Mesodermal cell (in vitro differentiated cells): ENCODE measurements around the gene KIF4A.
A peak's percentile ranks its signal among the peaks of the same experiment; 100 is the strongest.
"Not testable (repeated sequence)": the region's sequence is repeated elsewhere in the genome, so short reads cannot be mapped to it uniquely, and the experiment has no call there.

Experiments used
- H3K27ac ChIP-seq: 2 replicates; pipeline ENCODE4 v1.7.0; 2013; ENCODE audit warnings: mild to moderate bottlenecking, low read depth, low read length, moderate library complexity; ENCODE audit not compliant: severe bottlenecking
- H3K36me3 ChIP-seq: 2 replicates; pipeline ENCODE4 v1.7.1; 2013; ENCODE audit warnings: mild to moderate bottlenecking, low read length, moderate library complexity; ENCODE audit not compliant: control insufficient read depth, insufficient read depth
- H3K4me1 ChIP-seq: one replicate; pipeline ENCODE4 v1.7.1; 2013; ENCODE audit warnings: mild to moderate bottlenecking, low read length; ENCODE audit not compliant: insufficient read depth, control insufficient read depth, poor library complexity, severe bottlenecking
- H3K4me3 ChIP-seq: 2 replicates; pipeline ENCODE4 v1.7.0; 2013; ENCODE audit warnings: low read length, control low read depth, mild to moderate bottlenecking; ENCODE audit not compliant: insufficient read depth, poor library complexity, severe bottlenecking; ENCODE audit errors: extremely low read depth
- H3K9me3 ChIP-seq: 2 replicates; pipeline ENCODE4 v1.7.1; 2013; ENCODE audit warnings: mild to moderate bottlenecking, low read length, moderate library complexity; ENCODE audit not compliant: control insufficient read depth
- WGBS, 2 experiments: methylation state at CpG; one replicate each; pipeline ENCODE4 v1.1.5; 2013; ENCODE audit warnings: missing lambda C conversion rate in 2 of 2; ENCODE audit not compliant: insufficient coverage in 2 of 2; 5-methylcytosine and 5-hydroxymethylcytosine counted together

Gene KIF4A

GRCh38 chrX:70289168-70289792, 624 bp upstream of the KIF4A start:
- WGBS, 2 experiments: 83% methylated on average over 2 of the region's 11 CpGs; no CpG with 5 or more reads in 1 of the 2 experiments
- peak overlapping the region; percentile 47 for H3K4me3 ChIP-seq
- no peak overlapping the region for H3K27ac ChIP-seq
- H3K9me3 ChIP-seq: no peaks in the 10 kb centered on the region
- no peaks in the 10 kb centered on the region for H3K4me1 ChIP-seq
- peaks cover 23% of the 10 kb centered on the region for H3K36me3 ChIP-seq

- Histone ChIP-seq H3K4me1 (no peaks in the 10 kb centered on the region), H3K9me3 (no peaks in the 10 kb centered on the region), H3K4me3 (no peak overlapping the region), H3K36me3 (peaks cover 23% of the 10 kb centered on the region), H3K27ac (no peak overlapping the region)
- no CpG with 5 or more reads among the region's 1 CpG for WGBS, 2 experiments
Observed at GRCh38 chrX:70292788-70293187, 2.9 kb downstream of the KIF4A start.

- Histone ChIP-seq H3K4me3 (no peak overlapping the region), H3K36me3 (peaks cover 25% of the 10 kb centered on the region), H3K27ac (no peak overlapping the region), H3K9me3 (no peaks in the 10 kb centered on the region), H3K4me1 (no peaks in the 10 kb centered on the region)
- WGBS, 2 experiments: 100% methylated on average over 1 of the region's 5 CpGs
Observed at GRCh38 chrX:70293621-70294020, 3.7 kb downstream of the KIF4A start.

- Histone ChIP-seq H3K36me3 (peaks cover 51% of the 10 kb centered on the region), H3K27ac (peak overlapping the region; percentile 64), H3K4me3 (no peak overlapping the region), H3K4me1 (no peaks in the 10 kb centered on the region), H3K9me3 (no peaks in the 10 kb centered on the region)
- WGBS, 2 experiments: no CpG with 5 or more reads among the region's 3 CpGs
Observed at GRCh38 chrX:70301716-70302115, 11.8 kb downstream of the KIF4A start.

GRCh38 chrX:70313503-70313902, 23.6 kb downstream of the KIF4A start:
- Histone ChIP-seq H3K4me3 (no peak overlapping the region), H3K27ac (no peak overlapping the region), H3K9me3 (no peaks in the 10 kb centered on the region), H3K4me1 (no peaks in the 10 kb centered on the region), H3K36me3 (peaks cover 11% of the 10 kb centered on the region)
- no CpG with 5 or more reads among the region's 1 CpG for WGBS, 2 experiments

- no peak overlapping the region for H3K4me3 ChIP-seq
- no peaks in the 10 kb centered on the region for H3K36me3 ChIP-seq
- H3K27ac ChIP-seq: no peak overlapping the region
- no peaks in the 10 kb centered on the region for H3K4me1 ChIP-seq
- WGBS, 2 experiments: 62 to 98% methylated on average over 2 to 4 of the region's 4 CpGs
- no peaks in the 10 kb centered on the region for H3K9me3 ChIP-seq
Observed at GRCh38 chrX:70322784-70323183, 32.9 kb downstream of the KIF4A start.

GRCh38 chrX:70323628-70324027, 33.7 kb downstream of the KIF4A start:
- H3K4me3 ChIP-seq, H3K36me3 ChIP-seq, H3K9me3 ChIP-seq, H3K4me1 ChIP-seq, H3K27ac ChIP-seq: not testable (repeated sequence)
- WGBS, 2 experiments: no CpG with 5 or more reads among the region's 6 CpGs

- Histone ChIP-seq H3K9me3 (no peaks in the 10 kb centered on the region), H3K4me1 (no peaks in the 10 kb centered on the region), H3K27ac (no peak overlapping the region), H3K36me3 (peaks cover under 1% of the 10 kb centered on the region), H3K4me3 (no peak overlapping the region)
- WGBS, 2 experiments: no CpG with 5 or more reads among the region's 2 CpGs
Observed at GRCh38 chrX:70324326-70324725, 34.4 kb downstream of the KIF4A start.

GRCh38 chrX:70331161-70331560, 41.3 kb downstream of the KIF4A start:
- Histone ChIP-seq H3K9me3 (no peaks in the 10 kb centered on the region), H3K36me3 (peaks cover 22% of the 10 kb centered on the region), H3K4me1 (no peaks in the 10 kb centered on the region), H3K4me3 (no peak overlapping the region), H3K27ac (no peak overlapping the region)
- no CpG with 5 or more reads among the region's 1 CpG for WGBS, 2 experiments

GRCh38 chrX:70332600-70332999, 42.7 kb downstream of the KIF4A start:
- no peak overlapping the region for H3K27ac ChIP-seq

GRCh38 chrX:70336767-70337166, 46.9 kb downstream of the KIF4A start:
- H3K36me3 ChIP-seq: peaks cover 31% of the 10 kb centered on the region
- H3K9me3 ChIP-seq: no peaks in the 10 kb centered on the region
- H3K27ac ChIP-seq: no peak overlapping the region
- H3K4me1 ChIP-seq: no peaks in the 10 kb centered on the region
- H3K4me3 ChIP-seq: no peak overlapping the region

More at GRCh38 chrX:70332600-70332999, 42.7 kb downstream of the KIF4A start:
- H3K9me3 ChIP-seq: no peaks in the 10 kb centered on the region
- WGBS, 2 experiments: no CpG with 5 or more reads among the region's 1 CpG
- peaks cover 26% of the 10 kb centered on the region for H3K36me3 ChIP-seq
- no peaks in the 10 kb centered on the region for H3K4me1 ChIP-seq
- H3K4me3 ChIP-seq: no peak overlapping the region
